GM18526 (cell line): ENCODE results near the gene TLX2.
A peak's percentile ranks its signal among the peaks of the same experiment; 100 is the strongest.

Source experiments
- POLR2A ChIP-seq: IDR thresholded peaks from 3 replicates; pipeline ENCODE4 v1.6.1; 2011; ENCODE audit not compliant: insufficient read length; ENCODE audit errors: extremely low read depth

The TLX2 gene

DNA sequence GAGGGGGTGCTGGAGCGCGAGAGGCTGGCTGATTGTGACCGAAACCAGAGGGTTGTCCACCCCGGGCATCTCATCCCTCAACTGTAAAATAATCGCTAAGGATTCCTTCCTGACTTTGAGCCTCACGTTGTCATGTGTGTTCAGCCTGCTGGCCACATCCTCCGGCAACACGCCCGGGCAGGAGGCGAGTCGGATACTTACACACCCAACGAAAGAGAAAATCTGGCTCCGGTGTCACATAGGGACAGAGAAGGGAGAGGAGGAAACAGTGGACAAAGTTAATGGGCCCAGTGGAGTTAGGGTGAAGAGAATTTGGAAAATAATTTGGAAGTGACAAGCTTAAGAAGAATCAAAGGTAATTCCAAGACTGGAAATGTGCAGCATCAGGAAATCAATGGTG is 2.4 kb downstream of the TLX2 start:
- no peak for TF ChIP-seq POLR2A

DNA sequence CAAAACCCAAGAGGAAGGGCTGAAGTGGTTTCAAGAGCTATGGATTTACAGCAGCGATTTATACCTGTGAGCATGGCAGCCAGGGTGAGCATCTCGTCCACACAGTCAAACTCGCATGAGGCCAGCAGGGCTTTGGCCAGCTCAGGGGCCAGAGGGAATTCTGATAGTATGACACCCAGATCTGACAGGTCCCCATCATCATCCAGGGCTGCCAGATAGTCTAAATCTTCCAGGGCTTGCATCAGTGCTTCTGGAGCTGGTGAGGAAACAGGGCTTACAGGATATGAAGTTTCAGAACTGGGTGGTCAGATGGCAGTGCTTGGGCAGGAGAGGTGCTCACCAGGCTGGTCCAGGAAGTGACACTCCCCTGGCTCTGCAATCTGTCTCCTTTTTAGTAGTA is 8.3 kb downstream of the TLX2 start:
- TF ChIP-seq POLR2A, result no peak

DNA sequence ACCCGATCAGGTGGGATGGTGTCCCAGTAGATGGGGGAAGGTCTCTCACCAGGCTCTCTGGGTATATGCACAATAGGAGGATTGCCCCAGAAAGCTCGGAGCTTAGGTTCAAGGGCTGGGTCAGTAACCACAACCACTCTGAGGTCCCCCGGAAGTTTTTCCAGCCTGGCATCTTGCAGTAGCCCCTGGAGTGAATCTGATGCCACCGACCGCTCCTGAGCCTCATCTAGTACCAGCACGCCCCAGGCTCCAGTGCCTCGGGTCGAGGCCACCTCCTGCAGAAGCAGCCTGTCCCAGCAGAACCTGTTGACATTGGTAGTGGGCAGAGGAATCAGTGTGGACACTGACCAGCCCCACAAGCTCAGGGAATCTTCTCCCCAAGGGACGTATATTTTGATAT is 9.8 kb downstream of the TLX2 start:
- TF ChIP-seq POLR2A, result no peak

DNA sequence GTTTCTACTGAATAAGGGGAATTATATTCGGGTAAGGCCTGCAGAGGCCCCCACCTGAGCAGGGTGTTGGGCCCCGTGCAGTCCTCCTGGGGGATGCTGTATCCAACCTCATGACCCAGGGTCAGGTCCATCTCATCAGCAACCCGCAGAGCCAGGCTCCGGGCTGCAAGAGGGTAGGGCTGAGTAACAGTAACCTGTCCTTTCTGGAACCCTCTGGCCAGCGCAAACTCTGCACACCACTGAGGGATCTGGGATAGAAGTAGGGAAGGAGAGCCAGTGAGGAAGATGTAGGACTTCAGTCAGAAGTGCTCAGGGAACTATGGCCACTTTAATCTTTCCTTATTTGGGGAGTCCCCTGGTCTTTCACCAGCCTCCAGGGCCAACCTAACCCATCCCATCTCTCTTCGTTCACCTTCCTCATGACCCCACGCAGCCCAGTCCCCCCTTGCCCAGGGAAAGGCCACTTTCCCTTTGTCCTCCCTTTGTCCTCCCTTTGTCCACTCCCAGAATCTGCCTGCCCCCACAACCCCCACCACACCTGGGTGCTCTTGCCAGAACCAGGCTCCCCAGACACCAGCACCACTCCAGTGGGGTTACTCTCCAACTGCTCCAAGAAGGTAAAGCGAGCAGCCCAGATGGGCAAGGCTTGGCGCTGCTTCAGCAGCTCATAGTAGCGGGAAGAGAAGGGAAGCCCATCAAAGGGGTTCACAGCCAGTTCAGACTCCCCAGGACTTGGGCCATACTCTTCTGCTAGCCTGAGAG is 10.9 kb downstream of the TLX2 start:
- TF ChIP-seq POLR2A, result no peak

DNA sequence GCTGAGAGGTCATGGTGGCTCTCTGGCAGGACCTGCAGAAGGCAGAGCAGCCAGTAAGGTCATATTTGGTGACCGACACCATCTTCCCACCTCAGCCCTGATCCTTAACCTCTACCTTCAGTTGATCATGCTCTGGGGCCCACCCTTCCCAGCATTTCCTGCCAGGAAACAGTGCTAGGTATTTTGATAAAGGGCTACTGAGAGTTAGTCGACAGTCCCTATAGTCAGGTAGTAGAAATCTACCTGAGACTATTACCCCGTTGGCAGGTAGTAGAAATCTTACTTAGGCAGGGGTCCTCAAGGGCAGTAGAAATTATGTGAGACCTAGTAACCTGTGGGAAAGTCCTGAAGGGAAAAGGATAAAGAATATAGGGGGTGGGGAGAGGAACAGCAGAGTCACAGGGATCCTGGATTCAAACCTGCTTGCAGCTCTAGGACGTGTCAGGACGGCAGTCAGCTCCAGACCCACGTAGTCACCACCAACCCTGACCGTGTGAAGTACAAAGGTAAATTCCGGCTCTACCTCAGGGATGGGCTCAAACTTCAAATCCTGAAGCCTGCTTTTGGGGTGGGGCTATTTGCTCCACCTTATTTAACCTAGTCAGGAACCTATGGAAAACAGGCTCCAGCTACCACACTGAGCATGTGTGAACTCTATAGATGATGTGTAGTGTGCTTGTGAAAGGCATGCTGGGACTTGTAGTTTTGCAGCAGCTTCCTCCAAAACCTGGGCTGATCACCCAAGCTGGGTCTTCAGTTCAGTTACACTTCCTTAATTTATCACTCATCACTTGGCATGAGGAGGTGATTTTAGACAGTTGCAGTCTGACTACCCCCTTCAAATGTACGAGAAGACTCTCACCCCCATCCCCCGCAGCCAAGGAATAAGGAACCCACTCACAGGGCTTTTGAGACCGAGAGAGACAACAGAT is 11.7 kb downstream of the TLX2 start, which contains the start of gene DQX1:
TSS of gene DQX1 (minus strand) at position 515 of the 932 bp plus-strand sequence. CDS start at position 13, 502 bp downstream.
- no peak for TF ChIP-seq POLR2A

DNA sequence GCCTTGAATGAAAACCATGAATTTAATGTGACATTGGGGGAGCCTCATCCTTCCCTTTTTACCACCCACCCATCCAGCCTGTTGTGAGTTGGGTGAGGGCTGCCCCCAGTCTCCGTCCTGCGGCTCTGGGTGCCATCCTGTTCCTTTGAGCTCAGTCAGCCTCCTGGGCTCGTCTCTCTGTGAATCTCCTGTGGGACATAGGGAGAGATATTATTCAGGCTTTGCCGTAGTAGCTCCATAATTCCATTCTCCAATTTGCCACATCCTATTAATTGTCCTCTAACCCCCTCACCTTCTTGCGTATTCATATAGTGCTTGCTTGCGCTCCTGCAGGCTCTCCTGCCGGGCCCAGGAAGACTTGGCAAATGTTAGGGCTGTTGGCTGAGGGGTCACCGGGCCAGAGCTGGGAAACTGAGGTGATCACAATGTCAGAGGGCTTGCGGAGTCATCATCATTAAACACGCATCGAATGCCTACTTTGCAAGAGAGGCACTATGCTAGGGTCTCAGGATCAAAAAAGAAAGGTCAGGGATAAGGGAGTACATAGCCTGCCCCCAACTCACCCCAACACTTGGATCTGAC is 12.5 kb downstream of the TLX2 start:
- TF ChIP-seq POLR2A, result no peak

DNA sequence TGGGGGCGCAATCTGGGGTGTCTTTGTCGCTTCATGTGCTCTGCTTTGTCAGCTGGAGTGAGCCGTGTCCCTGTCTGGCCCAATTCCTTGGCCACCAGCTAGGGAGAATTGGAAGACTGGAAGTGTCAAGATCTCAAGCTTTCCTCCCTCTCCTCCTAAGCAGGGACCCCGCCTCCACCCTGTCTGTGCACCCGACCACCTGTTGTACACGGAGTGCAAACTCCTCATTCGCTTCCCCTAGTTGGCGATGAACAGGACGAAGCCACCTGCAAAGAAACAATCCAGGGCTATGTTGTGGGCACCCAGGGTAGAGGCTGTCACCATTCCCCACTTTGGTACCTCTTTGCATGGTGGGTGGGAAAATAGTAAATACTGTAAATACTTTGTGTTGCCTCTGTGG is 13.5 kb downstream of the TLX2 start:
- no peak for TF ChIP-seq POLR2A

DNA sequence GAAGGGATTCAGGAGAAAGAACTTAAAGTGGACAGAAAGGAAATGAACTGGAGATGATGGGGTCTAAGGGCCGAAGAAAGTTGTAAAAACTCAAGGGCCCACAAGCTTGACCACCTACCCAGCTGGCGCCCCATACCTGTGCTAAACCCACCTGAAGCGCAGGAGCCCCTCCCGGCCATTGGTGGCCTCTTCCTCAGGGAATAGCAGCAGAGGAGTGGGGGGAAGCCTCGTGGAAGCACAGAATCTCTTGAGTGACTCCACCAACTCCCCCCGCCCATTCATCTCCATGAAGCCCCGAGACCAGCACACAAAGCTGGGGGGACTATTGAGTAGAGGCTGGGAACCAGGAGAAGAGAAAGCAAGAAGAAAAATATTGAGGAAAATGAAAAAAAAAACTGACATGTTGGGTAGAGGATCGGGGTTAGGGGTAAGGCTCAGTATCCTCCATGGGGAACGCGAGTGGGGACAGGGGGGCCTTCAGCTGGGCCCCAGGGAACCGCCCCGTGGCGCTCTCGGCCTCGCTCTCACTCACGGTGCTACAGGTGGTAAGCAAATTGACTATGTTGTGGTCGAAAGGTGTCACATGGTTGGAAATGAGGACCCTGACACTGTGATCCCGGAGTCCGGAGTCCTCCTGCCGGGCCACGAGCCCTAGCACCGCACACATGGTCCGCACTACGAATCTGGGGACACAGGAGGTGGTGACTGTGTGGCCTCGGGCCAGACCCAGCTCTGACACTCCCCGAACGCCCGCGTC is 14.5 kb downstream of the TLX2 start:
- TF ChIP-seq POLR2A, result no peak

DNA sequence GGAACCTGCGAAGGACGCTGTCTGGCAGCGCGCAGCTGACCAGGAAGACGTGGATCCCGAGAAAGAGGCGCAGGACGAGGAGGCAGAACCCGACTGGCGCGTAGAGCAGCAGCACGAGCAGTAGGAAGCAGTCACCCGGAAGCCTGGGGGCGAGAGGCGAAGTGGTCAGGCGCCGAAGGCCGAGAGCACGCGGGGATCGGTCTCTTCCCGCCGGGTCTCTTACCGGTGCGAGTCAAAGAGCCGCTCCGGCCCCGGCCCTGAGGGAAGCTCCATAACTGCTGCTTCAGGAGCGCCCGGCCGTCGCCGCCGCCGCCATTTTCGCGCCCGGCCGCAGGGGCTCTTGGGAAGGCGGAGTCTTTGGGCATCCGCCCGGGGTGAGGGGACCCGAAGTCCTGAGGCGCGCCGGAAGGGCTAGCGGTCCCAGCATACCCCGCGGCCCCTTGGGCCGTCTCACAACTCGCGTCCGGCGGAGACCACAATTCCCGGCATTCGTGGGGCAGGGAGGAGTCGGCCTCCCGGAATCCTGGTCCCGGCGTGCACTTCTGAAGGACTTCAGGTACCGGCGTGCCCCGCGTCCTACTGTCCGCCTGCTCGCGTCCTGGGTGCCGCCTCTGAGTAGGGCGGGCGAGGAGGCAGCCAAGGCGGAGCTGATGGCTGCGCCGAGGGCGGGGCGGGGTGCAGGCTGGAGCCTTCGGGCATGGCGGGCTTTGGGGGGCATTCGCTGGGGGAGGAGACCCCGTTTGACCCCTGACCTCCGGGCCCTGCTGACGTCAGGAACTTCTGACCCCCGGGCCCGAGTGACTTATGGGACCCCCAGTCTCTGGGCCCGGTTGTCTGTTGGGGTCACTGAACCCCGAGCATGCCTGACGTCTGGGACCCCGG is 15.3 kb downstream of the TLX2 start, which contains the start of the genes AUP1 and HTRA2:
TSS of gene AUP1 (minus strand) at position 350 of the 882 bp plus-strand sequence. CDS start at position 273, 77 bp downstream.
TSS of gene HTRA2 (plus strand) at position 577 of the 882 bp plus-strand sequence. CDS start at position 651, 74 bp downstream.
- TF ChIP-seq POLR2A, result peak; percentile 95

DNA sequence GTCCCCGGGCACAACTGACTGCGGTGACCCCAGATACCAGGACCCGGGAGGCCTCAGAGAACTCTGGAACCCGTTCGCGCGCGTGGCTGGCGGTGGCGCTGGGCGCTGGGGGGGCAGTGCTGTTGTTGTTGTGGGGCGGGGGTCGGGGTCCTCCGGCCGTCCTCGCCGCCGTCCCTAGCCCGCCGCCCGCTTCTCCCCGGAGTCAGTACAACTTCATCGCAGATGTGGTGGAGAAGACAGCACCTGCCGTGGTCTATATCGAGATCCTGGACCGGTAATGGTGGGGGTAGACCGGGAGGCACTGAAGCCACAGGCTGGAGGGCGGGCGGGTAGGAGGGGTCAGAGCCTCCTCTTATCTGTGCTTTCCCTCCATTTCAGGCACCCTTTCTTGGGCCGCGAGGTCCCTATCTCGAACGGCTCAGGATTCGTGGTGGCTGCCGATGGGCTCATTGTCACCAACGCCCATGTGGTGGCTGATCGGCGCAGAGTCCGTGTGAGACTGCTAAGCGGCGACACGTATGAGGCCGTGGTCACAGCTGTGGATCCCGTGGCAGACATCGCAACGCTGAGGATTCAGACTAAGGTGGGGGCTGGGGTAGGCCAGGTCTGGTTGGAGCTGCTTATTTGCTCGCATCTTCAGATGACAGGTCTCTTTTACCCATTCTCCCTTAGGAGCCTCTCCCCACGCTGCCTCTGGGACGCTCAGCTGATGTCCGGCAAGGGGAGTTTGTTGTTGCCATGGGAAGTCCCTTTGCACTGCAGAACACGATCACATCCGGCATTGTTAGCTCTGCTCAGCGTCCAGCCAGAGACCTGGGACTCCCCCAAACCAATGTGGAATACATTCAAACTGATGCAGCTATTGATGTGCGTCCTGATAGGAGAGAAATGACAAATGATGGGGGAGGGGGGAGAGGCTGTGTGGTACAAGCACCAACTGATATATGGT is 16.3 kb downstream of the TLX2 start:
- TF ChIP-seq POLR2A, result no peak

DNA sequence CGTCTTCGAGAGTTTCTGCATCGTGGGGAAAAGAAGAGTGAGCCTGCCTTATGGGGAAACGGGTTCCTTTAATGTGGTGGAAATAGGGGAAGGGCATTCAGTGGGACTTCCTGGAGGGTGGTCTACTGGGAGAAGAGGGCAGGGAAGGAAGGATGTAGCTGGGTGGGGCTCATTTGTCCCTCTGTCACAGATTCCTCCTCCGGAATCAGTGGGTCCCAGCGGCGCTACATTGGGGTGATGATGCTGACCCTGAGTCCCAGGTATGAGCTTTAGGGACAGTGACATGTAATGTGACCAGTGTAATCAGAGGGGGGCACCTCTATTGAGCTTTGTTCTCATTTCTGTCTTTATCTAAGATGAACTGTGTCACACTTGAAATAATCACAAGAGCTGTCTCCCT is 17.4 kb downstream of the TLX2 start:
- no peak for TF ChIP-seq POLR2A

DNA sequence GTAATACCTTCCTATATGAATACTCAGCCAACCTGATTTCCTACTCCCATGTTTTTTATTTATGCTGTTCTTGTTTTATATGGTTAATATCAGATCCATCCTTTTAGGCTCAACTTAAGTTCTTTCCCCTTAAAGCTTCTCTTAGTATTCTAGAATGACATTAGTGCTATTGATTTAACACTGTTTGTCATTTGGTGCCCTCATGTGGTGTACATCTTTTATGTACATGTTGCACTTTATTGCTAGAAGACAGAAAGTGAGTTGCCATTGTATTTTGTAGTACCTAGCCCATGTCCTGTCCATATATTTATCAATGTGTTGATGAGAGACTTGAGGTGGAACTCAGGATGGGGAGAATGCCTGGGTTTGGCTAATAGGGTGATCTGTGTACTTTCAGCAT is 18.0 kb downstream of the TLX2 start:
- TF ChIP-seq POLR2A, result no peak

DNA sequence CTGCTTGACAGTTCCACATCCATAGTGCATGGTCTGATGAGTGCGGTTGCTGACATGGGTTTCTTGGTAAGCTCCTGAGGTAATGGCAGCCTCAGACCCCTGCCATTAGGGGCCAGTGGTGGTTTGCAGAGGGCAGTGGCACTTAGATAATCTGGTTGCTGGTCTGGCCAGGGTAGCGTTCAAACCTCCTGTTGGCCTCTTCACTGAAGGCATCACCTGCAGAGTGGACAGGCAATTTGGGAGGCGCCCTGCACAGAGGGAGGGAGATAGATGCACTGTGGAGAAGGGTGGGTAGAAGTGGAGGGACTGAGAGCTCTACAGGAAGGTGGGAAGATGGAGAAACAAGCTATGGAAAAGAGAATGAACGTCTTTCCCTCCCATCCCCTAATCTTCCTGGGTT is 19.2 kb downstream of the TLX2 start:
- no peak for TF ChIP-seq POLR2A

DNA sequence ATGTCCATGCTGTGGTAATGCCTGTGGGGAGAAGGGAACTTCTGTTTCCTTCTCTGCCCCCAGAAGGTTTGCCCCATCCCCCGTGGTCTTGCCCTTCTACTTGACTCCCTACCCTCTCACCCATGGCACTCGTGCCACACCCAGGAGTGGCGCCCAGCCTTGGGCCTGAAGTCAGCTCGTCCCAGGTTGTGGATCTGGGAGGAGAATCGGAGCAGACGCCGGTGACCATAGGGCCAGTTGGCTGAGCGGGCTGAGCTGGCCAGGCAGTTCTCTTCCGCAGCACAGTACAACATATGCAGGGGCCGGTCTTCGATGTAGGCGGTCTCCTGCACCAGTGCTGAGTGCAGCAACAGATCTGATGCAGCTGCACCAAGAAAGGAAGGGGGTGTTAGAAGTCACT is 20.2 kb downstream of the TLX2 start:
- no peak for TF ChIP-seq POLR2A
